ENCODE results near the gene CCDC97.

CCDC97 gene

DNA sequence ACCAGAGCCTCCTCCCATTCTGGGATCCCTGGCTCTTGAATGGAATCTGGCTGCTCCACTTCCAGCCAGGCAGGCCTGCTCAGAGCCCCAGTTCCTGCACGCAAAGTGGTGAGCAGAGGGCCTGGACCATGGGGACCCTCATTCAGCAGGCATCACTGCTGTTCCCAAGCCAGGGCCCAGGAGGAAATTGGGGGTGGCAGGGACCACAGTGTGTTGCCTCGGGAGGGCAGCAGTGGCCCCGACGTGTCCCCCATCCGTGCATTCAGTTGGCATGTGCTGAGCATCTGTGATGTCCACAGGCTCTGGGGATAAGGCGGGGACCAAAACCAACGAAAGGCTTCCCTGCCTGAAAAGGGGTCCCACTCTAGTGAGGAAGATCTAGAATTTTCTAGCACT lies 11.2 kb downstream of the CCDC97 start:
- H3K27ac Mint-ChIP-seq: no peak overlapping the region
- peaks cover 24% of the 10 kb centered on the region for H3K36me3 Mint-ChIP-seq (ENCODE audit: low read depth)
- DNase-seq: no peak
- no peak overlapping the region for H3K4me3 Mint-ChIP-seq
- no peaks in the 10 kb centered on the region for H3K27me3 Mint-ChIP-seq
- H3K9me3 Mint-ChIP-seq: no peaks in the 10 kb centered on the region
- H3K4me1 Mint-ChIP-seq: peaks cover 36% of the 10 kb centered on the region
- no peak for ATAC-seq

GRCh38 chr19:41321600-41322270 lies 11.8 kb downstream of the CCDC97 start:
- Mint-ChIP-seq H3K4me1 (peaks cover 41% of the 10 kb centered on the region), H3K27me3 (no peaks in the 10 kb centered on the region), H3K27ac (no peak overlapping the region), H3K36me3 (ENCODE audit: low read depth) (peaks cover 24% of the 10 kb centered on the region), H3K4me3 (no peak overlapping the region), H3K9me3 (no peaks in the 10 kb centered on the region)
- ATAC-seq (no peak), DNase-seq (no peak)

GRCh38 chr19:41322451-41322850 lies 12.5 kb downstream of the CCDC97 start:
- peaks cover 22% of the 10 kb centered on the region for H3K36me3 Mint-ChIP-seq (ENCODE audit: low read depth)

GRCh38 chr19:41323023-41323422 lies 13.1 kb downstream of the CCDC97 start:
- Mint-ChIP-seq H3K4me1 (peaks cover 50% of the 10 kb centered on the region), H3K36me3 (ENCODE audit: low read depth) (peaks cover 24% of the 10 kb centered on the region), H3K9me3 (no peaks in the 10 kb centered on the region), H3K27ac (peak overlapping the region; percentile 75), H3K27me3 (no peaks in the 10 kb centered on the region), H3K4me3 (no peak overlapping the region)
- ATAC-seq (no peak), DNase-seq (no peak)

More at GRCh38 chr19:41322451-41322850, 12.5 kb downstream of the CCDC97 start:
- DNase-seq (no peak), ATAC-seq (no peak)
- H3K4me1 Mint-ChIP-seq: peaks cover 46% of the 10 kb centered on the region
- no peaks in the 10 kb centered on the region for H3K9me3 Mint-ChIP-seq
- peak overlapping the region; percentile 75 for H3K27ac Mint-ChIP-seq
- no peak overlapping the region for H3K4me3 Mint-ChIP-seq
- H3K27me3 Mint-ChIP-seq: no peaks in the 10 kb centered on the region

GRCh38 chr19:41323430-41324125 lies 13.6 kb downstream of the CCDC97 start:
- ATAC-seq (no peak), DNase-seq (no peak)
- Mint-ChIP-seq H3K36me3 (ENCODE audit: low read depth) (peaks cover 25% of the 10 kb centered on the region), H3K27ac (peak overlapping the region; percentile 75), H3K27me3 (no peaks in the 10 kb centered on the region), H3K4me3 (no peak overlapping the region), H3K9me3 (no peaks in the 10 kb centered on the region), H3K4me1 (peaks cover 56% of the 10 kb centered on the region)

DNA sequence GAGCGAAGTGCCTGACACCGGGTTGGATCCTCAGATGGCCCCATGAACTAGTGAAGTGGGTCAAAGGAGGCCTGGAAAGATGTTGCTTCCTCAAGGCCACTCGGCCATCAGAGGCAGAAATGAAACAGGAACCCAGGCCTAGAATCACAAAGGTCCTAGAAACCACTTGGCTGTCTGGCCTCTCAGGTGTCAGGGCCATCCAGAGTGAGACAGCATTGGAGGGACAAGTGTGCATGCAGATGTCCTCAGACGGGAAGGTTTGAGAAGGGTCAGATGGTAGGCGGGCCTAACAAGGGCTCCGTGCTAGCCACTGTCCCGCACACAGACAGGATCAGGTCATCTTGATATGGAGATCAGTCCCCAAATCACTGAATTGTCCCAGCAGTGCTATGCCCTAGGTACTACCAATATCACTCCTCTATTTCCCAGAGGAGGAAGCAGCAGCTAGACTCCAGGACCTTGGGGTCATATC lies 14.3 kb downstream of the CCDC97 start:
- ATAC-seq (no peak), DNase-seq (no peak)
- Mint-ChIP-seq H3K36me3 (ENCODE audit: low read depth) (peaks cover 27% of the 10 kb centered on the region), H3K4me1 (peaks cover 63% of the 10 kb centered on the region), H3K9me3 (no peaks in the 10 kb centered on the region), H3K27ac (peak overlapping the region; percentile 87), H3K4me3 (no peak overlapping the region), H3K27me3 (no peaks in the 10 kb centered on the region)

GRCh38 chr19:41324921-41325639 lies 15.1 kb downstream of the CCDC97 start:
- Mint-ChIP-seq H3K27ac (peak overlapping the region; percentile 87), H3K9me3 (no peaks in the 10 kb centered on the region), H3K27me3 (no peaks in the 10 kb centered on the region), H3K4me3 (no peak overlapping the region), H3K4me1 (peaks cover 65% of the 10 kb centered on the region), H3K36me3 (ENCODE audit: low read depth) (peaks cover 27% of the 10 kb centered on the region)
- no peak for ATAC-seq
- DNase-seq: no peak

GRCh38 chr19:41325640-41325946 lies 15.6 kb downstream of the CCDC97 start:
- Mint-ChIP-seq H3K4me3 (no peak overlapping the region), H3K27ac (peak overlapping the region; percentile 77), H3K27me3 (no peaks in the 10 kb centered on the region), H3K36me3 (ENCODE audit: low read depth) (peaks cover 30% of the 10 kb centered on the region), H3K4me1 (peaks cover 68% of the 10 kb centered on the region), H3K9me3 (no peaks in the 10 kb centered on the region)
- ATAC-seq: no peak
- DNase-seq: no peak

- no peak for ATAC-seq
- no peak for DNase-seq
Measured at GRCh38 chr19:41325947-41326706, 16.2 kb downstream of the CCDC97 start.

DNA sequence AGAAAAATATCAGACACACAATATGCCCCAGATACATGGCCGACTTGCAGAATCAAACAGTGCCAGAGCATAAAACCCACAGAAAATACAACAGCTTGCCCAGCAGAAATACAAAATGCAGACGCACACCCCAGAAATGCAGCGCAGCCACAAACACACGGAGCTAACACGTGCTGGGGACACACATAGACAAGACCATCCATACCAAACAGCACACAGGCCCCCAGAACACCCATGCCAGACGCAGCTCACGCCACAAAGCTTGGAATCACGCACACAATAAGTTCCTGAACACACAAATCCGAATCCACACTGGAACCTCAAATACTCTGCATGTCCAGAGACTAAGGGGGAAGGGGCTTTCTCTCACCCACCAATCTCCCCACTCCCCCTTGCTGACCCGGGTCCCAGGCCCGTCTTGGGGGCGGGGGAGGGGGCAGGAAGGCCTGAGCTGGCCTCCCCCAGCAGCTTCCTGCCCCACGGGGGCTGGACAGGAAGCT lies 17.2 kb downstream of the CCDC97 start:
- no peaks in the 10 kb centered on the region for H3K27me3 Mint-ChIP-seq
- peaks cover 72% of the 10 kb centered on the region for H3K4me1 Mint-ChIP-seq
- no peaks in the 10 kb centered on the region for H3K9me3 Mint-ChIP-seq
- H3K27ac Mint-ChIP-seq: peak overlapping the region; percentile 93
- ATAC-seq (no peak), DNase-seq (no peak)
- H3K36me3 Mint-ChIP-seq (ENCODE audit: low read depth): peaks cover 39% of the 10 kb centered on the region
- H3K4me3 Mint-ChIP-seq: peak overlapping the region; percentile 75

More at GRCh38 chr19:41325947-41326706, 16.2 kb downstream of the CCDC97 start:
- Mint-ChIP-seq H3K27ac (peak overlapping the region; percentile 93), H3K4me3 (peak overlapping the region; percentile 75), H3K9me3 (no peaks in the 10 kb centered on the region), H3K27me3 (no peaks in the 10 kb centered on the region), H3K4me1 (peaks cover 69% of the 10 kb centered on the region), H3K36me3 (ENCODE audit: low read depth) (peaks cover 31% of the 10 kb centered on the region)

- Mint-ChIP-seq H3K4me1 (peaks cover 72% of the 10 kb centered on the region), H3K9me3 (no peaks in the 10 kb centered on the region), H3K36me3 (ENCODE audit: low read depth) (peaks cover 44% of the 10 kb centered on the region), H3K27ac (peak overlapping the region; percentile 96), H3K4me3 (peak overlapping the region; percentile 75), H3K27me3 (no peaks in the 10 kb centered on the region)
- DNase-seq (peak; percentile 84), ATAC-seq (peak; percentile 66)
Measured at GRCh38 chr19:41327576-41328156, 17.7 kb downstream of the CCDC97 start.

DNA sequence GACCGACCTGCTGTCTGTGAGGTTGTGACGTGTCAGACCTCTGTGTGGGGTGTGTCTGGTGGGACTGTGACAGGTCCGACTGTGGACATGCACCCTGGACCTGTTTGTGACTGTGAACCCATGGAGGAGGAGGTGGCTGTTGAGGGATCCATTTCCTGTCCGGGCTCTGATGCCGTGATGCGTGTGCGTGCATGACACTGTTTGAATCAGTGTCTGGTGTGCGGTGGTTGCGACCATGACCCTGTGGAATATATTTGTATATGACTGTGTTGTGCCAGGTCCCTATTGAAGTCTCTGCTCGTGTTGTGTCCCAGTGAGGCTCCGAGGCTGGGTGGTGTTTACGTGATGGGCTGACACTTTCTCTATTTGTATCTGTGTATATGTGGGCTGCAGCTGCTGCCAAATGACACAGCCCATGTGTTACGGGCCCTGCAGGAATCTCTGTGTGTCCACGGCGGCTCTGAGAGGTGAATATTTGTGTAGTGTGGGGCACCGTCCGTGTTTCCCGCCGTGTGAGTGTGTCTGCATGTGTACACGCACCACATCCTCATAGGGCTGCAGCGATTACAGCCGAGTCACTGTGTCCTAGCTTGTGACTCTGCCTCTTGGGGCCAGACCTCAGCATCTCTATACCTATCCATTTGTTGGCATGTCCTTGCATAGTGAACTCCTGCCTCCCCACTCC lies 18.3 kb downstream of the CCDC97 start:
- no peaks in the 10 kb centered on the region for H3K27me3 Mint-ChIP-seq
- no peak for DNase-seq
- H3K4me1 Mint-ChIP-seq: peaks cover 69% of the 10 kb centered on the region
- H3K36me3 Mint-ChIP-seq (ENCODE audit: low read depth): peaks cover 46% of the 10 kb centered on the region
- H3K27ac Mint-ChIP-seq: peak overlapping the region; percentile 96
- peak; percentile 75 for ATAC-seq
- no peaks in the 10 kb centered on the region for H3K9me3 Mint-ChIP-seq
- peak overlapping the region; percentile 75 for H3K4me3 Mint-ChIP-seq

DNA sequence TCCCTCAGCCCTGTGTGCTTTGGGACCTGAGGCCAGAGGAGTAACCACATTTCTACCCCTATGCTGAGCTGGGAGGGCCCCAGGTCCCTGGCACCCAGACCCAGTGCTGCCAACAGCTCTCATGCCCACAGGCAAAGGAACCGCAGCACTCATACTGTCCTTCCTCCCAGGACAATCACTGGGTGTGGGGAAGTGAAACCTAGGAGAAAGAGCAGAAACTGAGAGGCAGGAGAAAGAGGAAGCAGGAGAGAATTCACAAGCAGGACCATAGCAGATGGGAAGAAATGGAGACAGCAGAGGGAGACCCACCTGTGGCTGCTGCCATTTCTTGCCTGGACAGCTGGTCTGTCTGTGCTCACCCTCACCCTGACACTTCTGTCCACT lies 18.9 kb downstream of the CCDC97 start:
- H3K4me1 Mint-ChIP-seq: peaks cover 68% of the 10 kb centered on the region
- no peak for DNase-seq
- peak overlapping the region; percentile 96 for H3K27ac Mint-ChIP-seq
- H3K9me3 Mint-ChIP-seq: no peaks in the 10 kb centered on the region
- H3K36me3 Mint-ChIP-seq (ENCODE audit: low read depth): peaks cover 49% of the 10 kb centered on the region
- peak overlapping the region; percentile 75 for H3K4me3 Mint-ChIP-seq
- no peaks in the 10 kb centered on the region for H3K27me3 Mint-ChIP-seq
- no peak for ATAC-seq
